ENCODE results near the gene GP1BB. TPM values are rescaled to one million over a fixed set of nuclear protein-coding genes. Genes with fewer than 3 reads are reported as not detected.

Gene GP1BB
- total RNA-seq, 4 donors from 2014 or later: 1.5 to 6.6 (median 3.1) TPM

- WGBS, 2 donors: 88 to 93% methylated on average over 3 to 4 of the region's 5 CpGs
- Histone ChIP-seq H3K36me3 (no peaks in the 10 kb centered on the region), H3K4me3 (replicated peaks in 1 of 3) (no peak overlapping the region), H3K27ac (no peak overlapping the region), H3K4me1 (peaks cover 0 to 10% of the 10 kb centered on the region in 2 donors), H3K27me3 (no peaks in the 10 kb centered on the region), H3K9me3 (no peaks in the 10 kb centered on the region)
- no peak for TF ChIP-seq POLR2A (IDR thresholded peaks at IDR 0.05)
- TF ChIP-seq, protein P1, sequence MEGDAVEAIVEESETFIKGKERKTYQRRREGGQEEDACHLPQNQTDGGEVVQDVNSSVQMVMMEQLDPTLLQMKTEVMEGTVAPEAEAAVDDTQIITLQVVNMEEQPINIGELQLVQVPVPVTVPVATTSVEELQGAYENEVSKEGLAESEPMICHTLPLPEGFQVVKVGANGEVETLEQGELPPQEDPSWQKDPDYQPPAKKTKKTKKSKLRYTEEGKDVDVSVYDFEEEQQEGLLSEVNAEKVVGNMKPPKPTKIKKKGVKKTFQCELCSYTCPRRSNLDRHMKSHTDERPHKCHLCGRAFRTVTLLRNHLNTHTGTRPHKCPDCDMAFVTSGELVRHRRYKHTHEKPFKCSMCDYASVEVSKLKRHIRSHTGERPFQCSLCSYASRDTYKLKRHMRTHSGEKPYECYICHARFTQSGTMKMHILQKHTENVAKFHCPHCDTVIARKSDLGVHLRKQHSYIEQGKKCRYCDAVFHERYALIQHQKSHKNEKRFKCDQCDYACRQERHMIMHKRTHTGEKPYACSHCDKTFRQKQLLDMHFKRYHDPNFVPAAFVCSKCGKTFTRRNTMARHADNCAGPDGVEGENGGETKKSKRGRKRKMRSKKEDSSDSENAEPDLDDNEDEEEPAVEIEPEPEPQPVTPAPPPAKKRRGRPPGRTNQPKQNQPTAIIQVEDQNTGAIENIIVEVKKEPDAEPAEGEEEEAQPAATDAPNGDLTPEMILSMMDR (IDR thresholded peaks at IDR 0.05): no peak
- DNase-seq: no peak
- intact Hi-C loops (cut with DNase I): no loop called here
These were observed 11.6 kb downstream of the GP1BB start for GRCh38 chr22:19734837-19735382.

GRCh38 chr22:19735665-19736510, 12.5 kb downstream of the GP1BB start:
- intact Hi-C loops (cut with DNase I): no loop called here
- H3K36me3 ChIP-seq: no peaks in the 10 kb centered on the region
- TF ChIP-seq POLR2A (IDR thresholded peaks at IDR 0.05): no peak
- TF ChIP-seq, protein P1 (IDR thresholded peaks at IDR 0.05): no peak
- 85 to 87% methylated on average over 11 to 18 of the region's 21 CpGs for WGBS, 2 donors
- peaks cover 0 to 3% of the 10 kb centered on the region in 2 donors for H3K4me1 ChIP-seq
- no peaks in the 10 kb centered on the region for H3K27me3 ChIP-seq
- no peak overlapping the region for H3K4me3 ChIP-seq (replicated peaks in 1 of 3)
- DNase-seq: no peak
- H3K9me3 ChIP-seq: no peaks in the 10 kb centered on the region
- no peak overlapping the region for H3K27ac ChIP-seq

- Histone ChIP-seq H3K4me1 (no peaks in the 10 kb centered on the region), H3K27ac (no peak overlapping the region), H3K36me3 (no peaks in the 10 kb centered on the region), H3K4me3 (replicated peaks in 1 of 3) (no peak overlapping the region), H3K9me3 (no peaks in the 10 kb centered on the region), H3K27me3 (no peaks in the 10 kb centered on the region)
- intact Hi-C loops (cut with DNase I): no loop called here
- 81 to 90% methylated on average over 5 to 11 of the region's 17 CpGs for WGBS, 2 donors
- no peak for DNase-seq
- TF ChIP-seq, protein P1 (IDR thresholded peaks at IDR 0.05): no peak
- no peak for TF ChIP-seq POLR2A (IDR thresholded peaks at IDR 0.05)
These were observed 14.7 kb downstream of the GP1BB start for GRCh38 chr22:19737846-19738663.

DNA sequence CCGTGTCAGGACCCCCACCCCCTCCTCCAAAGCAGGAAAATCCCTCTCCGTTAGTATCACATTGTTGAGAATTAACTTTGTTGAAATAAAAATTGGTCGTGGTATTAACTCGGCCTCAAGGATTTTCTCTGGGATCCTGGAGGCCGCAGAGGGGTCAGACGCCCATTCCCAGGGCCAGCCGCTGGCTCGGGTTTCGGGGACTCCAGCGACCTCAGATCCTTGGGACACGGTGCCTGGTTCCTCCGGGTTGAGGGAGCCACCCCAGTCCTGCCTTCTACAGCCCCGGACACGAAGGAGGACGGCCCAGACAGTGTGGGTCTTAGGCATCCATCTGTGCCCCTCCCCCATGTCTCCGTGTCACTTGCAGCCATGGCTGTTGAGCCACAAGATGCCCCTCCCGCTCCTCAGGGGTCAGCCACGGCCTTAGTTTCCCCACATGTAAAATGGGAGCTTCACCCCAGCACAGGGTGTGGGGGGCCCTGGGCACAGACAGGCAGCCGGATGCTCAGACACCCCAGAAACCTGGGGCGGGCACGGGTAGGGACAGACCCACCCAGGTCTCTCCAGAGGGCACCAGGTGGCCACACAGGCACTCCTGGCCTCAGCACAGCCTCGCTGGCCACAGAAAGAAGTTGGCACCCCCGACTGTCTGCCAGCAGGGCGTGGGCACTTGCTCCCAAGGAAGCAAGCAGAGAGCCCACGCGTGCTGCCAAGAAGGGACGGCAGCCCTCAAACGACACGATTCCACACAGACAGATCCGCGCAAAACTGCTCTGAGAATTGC, 15.5 kb downstream of the GP1BB start:
- Histone ChIP-seq H3K36me3 (no peaks in the 10 kb centered on the region), H3K27me3 (no peaks in the 10 kb centered on the region), H3K4me3 (replicated peaks in 1 of 3) (no peak overlapping the region), H3K4me1 (no peaks in the 10 kb centered on the region), H3K27ac (no peak overlapping the region), H3K9me3 (no peaks in the 10 kb centered on the region)
- TF ChIP-seq, protein P1 (IDR thresholded peaks at IDR 0.05): no peak
- TF ChIP-seq POLR2A (IDR thresholded peaks at IDR 0.05): no peak
- intact Hi-C loops (cut with DNase I): no loop called here
- WGBS, 2 donors: 71% methylated on average over 15 to 28 of the region's 31 CpGs
- no peak for DNase-seq
